Stimulated activated CD4-positive, alpha-beta T cell treated with anti-CD3 and anti-CD28 coated beads, Interleukin-12 subunit alpha, Interleukin-12 subunit beta, amount 100 ng/mL, for 24 hours (primary cell): Measurements from ENCODE around the gene AGBL5.
"Not testable (repeated sequence)": the region's sequence is repeated elsewhere in the genome, so short reads cannot be mapped to it uniquely, and the experiment has no call there.

ENCODE experiments used
- DNase-seq, 2 experiments: peaks; one replicate each; pipeline ENCODE4 v3.0.0-alpha.2; 2020; ENCODE audit warnings: low read depth in 2 of 2

AGBL5 gene

GRCh38 chr2:27091746-27092695 is 40.6 kb downstream of the AGBL5 start:
- no peak for DNase-seq

- no peak for DNase-seq
Observed at GRCh38 chr2:27092696-27093429, 41.4 kb downstream of the AGBL5 start.

DNA sequence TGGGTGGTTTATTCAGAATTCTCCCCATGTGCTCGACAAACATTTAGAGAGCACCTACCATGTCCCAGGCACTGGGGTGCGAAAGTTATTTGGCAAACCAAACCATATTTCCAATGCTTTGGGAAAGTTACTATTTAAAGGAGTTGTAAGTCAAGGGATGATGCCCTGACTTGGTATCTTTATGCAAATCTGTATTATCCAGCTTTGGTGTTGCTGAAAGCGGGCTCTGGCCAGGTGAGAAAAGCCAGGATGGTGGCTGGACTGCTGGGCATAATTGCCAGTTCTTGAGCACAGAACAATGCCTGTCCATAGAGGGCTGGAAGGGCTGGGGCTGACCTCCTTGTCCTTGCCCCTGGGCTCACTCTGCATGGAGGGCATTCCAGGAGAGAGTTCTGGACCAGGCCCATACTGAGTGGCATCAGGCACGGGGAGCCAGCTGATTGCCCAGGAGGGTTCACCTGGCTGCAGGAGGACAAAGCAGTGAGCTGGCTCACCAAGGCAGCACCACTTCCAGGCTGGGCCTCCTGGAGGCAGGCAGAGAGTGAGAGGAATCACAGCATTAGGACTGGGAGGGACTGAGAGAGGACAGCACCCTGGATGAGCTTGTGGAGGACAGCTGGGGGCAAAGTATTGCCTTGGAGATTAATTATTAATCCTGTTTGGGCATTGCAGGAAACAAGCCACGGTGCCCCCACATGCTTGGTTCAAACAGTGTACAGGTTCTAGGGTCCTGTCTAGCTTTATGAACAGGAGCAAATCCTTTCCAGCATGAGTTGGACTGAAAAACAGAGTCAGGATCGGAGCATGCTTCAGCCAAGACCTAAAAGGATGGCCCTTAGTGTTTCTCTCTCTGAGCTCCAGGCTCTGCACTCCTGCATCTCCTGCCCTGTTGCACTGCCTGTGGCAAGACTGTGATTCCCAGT is 42.2 kb downstream of the AGBL5 start:
- no peak for DNase-seq

- no peak for DNase-seq
Observed at GRCh38 chr2:27094353-27094984, 43.0 kb downstream of the AGBL5 start.

- DNase-seq = no peak
Observed at GRCh38 chr2:27095427-27095744, 43.9 kb downstream of the AGBL5 start.

- DNase-seq = peak in 1 of 2 experiments; percentile 31
Observed at GRCh38 chr2:27095745-27096651, 44.5 kb downstream of the AGBL5 start.

- no peak for DNase-seq
Observed at GRCh38 chr2:27096748-27097297, 45.4 kb downstream of the AGBL5 start.

- no peak for DNase-seq
Observed at GRCh38 chr2:27097341-27097740, 45.9 kb downstream of the AGBL5 start.

DNA sequence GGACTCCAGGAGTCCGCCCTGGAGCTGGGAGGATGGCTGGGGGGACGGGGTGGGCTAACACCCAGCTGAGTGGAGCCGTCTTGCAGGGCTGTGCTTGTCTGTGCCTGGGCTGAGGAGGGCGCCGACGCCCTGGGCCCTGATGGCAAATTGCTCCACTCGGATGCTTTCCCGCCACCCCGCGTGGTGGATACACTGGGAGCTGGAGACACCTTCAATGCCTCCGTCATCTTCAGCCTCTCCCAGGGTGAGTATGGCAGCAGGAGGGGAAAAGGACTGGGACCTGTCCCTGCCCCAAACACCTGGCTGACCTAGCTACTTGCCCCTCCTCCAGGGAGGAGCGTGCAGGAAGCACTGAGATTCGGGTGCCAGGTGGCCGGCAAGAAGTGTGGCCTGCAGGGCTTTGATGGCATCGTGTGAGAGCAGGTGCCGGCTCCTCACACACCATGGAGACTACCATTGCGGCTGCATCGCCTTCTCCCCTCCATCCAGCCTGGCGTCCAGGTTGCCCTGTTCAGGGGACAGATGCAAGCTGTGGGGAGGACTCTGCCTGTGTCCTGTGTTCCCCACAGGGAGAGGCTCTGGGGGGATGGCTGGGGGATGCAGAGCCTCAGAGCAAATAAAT is 48.0 kb downstream of the AGBL5 start:
- DNase-seq = no peak

DNA sequence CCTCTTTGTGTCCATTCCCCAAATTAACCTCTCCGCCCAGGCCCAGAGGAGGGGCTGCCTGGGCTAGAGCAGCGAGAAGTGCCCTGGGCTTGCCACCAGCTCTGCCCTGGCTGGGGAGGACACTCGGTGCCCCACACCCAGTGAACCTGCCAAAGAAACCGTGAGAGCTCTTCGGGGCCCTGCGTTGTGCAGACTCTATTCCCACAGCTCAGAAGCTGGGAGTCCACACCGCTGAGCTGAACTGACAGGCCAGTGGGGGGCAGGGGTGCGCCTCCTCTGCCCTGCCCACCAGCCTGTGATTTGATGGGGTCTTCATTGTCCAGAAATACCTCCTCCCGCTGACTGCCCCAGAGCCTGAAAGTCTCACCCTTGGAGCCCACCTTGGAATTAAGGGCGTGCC is 48.6 kb downstream of the AGBL5 start:
- DNase-seq = no peak

DNA sequence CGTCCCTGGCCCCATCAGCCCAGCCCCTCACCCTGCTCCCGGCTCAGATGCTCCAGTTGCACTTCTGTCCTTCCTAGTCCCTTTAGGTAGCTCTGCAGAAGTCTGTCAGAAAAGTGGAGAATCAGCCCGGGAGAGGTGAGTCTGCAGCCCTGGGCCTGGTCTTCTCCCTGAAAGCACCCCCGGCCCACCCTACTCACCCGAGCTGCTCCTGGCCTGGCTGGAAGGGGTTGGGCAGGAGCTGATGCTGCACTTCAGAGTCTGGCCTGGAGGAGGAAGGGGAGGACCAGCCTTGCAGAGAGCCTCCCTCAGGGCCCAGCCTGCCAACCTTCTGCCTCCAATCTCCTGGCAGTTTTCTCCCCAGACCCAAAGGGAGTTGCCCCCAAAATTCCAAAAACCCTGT is 50.9 kb downstream of the AGBL5 start:
- DNase-seq = no peak

- DNase-seq = no peak
Observed at GRCh38 chr2:27105981-27106380, 54.5 kb downstream of the AGBL5 start.

- no peak for DNase-seq
Observed at GRCh38 chr2:27108221-27108620, 56.8 kb downstream of the AGBL5 start.

DNA sequence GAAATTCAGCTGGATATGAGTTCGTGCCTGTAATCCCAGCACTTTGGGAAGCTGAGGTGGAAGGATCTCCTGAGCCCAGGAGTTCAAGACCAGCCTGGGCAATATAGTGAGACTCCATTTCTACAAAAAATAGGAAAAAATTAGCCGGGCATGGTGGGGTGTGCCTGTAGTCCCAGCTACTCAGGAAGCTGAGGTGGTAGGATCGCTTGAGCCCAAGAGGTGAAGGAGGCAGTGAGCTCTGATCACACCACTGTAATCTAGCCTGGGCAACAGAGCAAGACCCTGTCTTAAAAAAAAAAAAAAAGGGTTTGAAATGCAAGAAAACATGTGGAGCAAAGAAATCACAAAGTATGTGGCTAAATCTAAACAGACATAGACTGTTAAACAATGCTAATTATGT is 57.6 kb downstream of the AGBL5 start:
- no peak for DNase-seq

DNA sequence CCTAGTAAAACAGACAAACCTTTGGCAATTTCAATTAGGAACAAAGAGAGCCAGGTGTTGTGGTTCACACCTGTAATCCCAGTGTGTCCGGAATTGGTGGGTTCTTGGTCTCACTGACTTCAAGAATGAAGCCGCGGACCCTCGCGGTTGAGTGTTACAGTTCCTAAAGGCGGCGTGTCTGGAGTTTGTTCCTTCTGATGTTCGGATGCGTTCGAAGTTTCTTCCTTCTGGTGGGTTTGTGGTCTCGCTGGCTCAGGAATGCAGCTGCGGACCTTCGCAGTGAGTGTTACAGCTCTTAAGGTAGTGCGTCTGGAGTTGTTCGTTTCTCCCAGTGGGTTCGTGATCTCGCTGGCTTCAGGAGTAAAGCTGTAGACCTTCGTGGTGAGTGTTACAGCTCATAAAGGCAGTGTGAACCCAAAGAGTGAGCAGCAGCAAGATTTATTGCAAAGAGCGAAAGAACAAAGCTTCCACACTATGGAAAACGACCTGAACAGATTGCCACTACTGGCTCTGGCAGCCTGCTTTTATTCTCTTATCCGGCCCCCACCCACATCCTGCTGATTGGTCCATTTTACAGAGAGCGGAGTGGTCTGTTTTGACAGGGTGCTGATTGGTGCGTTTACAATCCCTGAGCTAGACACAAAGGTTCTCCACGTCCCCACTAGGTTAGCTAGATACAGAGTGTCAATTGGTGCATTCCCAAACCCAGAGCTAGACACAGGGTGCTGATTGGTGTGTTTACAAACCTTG is 59.3 kb downstream of the AGBL5 start:
- DNase-seq = not testable (repeated sequence)

- DNase-seq = not testable (repeated sequence)
Observed at GRCh38 chr2:27111392-27112078, 60.1 kb downstream of the AGBL5 start.

DNA sequence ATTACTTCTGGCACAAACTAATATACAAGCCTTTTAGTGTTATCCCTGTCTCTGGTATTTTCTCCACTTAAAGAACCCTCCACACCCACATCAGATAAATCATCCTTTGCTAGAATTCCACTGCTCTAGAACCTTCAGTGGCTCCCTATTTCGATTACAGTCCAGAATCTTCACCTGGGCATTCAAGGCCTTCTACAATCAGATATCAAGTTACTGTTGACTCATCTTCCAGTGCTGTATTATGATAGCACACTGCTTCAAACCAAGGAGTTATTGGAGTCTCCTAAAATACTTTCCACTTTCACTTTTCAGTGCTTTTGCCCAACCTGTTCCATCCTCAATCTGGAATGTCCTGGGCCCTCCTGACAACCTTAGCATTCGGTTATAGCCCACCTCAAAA is 64.1 kb downstream of the AGBL5 start:
- no peak for DNase-seq

DNA sequence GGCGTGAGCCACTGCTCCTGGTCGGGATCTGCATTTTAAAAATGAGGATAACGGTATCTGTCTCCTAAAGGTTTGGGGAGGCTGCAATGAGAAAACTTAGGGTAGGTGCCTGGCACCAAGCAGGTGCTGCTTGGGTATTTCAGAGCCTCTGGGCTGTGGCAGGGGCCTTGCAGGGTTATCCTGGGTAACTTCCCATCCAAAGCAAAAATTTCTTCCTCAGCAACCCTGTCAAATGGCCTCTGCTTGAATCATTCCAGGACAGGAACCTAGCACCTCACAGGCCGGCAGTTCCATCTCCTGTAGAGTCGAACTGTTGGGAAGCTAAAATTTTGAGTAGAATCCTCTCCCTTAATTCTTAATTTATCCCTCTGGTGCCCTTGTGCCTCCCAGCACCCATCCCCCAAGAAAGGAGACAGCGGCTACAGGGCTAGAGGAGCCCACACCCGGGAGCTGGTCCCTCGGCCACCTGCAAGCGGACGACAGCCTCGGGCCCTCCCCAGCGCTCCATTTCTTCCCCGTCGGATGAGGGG is 66.6 kb downstream of the AGBL5 start:
- no peak for DNase-seq
